ENCODE data around the gene GKAP1. TPM values are rescaled to one million over a fixed set of nuclear protein-coding genes. Genes with fewer than 3 reads are reported as not detected.
"Not testable (repeated sequence)": the region's sequence is repeated elsewhere in the genome, so short reads cannot be mapped to it uniquely, and the experiment has no call there.

Gene GKAP1
- total and polyA plus RNA-seq, 5 donors from 2014 or later, result 1.6 to 6.7 (median 4.2) TPM

GRCh38 chr9:83772860-83773259, 44.7 kb downstream of the GKAP1 start:
- H3K27ac ChIP-seq (ENCODE audit: insufficient read depth, low read length, poor library complexity, severe bottlenecking), result no peak overlapping the region
- Mint-ChIP-seq H3K27ac (peak overlapping the region in 1 of 3 donors; percentile 2), H3K9me3 (no peaks in the 10 kb centered on the region), H3K4me3 (no peak overlapping the region), H3K27me3 (no peaks in the 10 kb centered on the region), H3K36me3 (peaks cover 13% of the 10 kb centered on the region), H3K4me1 (peaks cover 0 to 5% (median 0%) of the 10 kb centered on the region in 4 donors)
- DNase-seq, result no peak
- no peak overlapping the region for H3K4me3 ChIP-seq (ENCODE audit: low read depth, low read length)
- H3K4me1 ChIP-seq (ENCODE audit: control insufficient read depth, insufficient read depth, low read length, poor library complexity, severe bottlenecking), result no peaks in the 10 kb centered on the region
- H3K9me3 ChIP-seq (ENCODE audit: control insufficient read depth in 2 of 2, low read length in 2 of 2), result no peaks in the 10 kb centered on the region
- H3K36me3 ChIP-seq (ENCODE audit: control insufficient read depth, insufficient read depth, low read length), result no peaks in the 10 kb centered on the region
- no peaks in the 10 kb centered on the region for H3K27me3 ChIP-seq (ENCODE audit: control insufficient read depth, insufficient read depth, low read length)
- ATAC-seq (ENCODE audit: low read depth in 2 of 2), result no peak

DNA sequence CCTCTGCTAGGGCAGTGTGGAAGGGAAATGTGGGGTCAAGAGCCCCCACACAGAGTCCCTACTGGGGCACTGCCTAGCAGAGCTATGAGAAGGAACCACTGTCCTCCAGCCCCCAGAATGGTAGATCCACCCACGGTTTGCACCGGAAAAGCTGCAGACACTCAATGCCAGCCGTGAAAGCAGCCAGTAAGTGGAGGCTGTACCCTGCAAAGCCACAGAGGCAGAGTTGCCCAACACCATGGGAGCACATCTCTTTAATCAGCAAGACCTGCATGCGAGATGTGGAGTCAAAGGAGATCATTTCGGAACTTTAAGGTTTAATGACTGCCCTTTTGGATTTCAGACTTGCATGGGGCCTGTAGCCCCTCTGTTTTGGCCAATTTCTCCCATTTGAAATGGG, 52.2 kb downstream of the GKAP1 start:
- H3K4me3 Mint-ChIP-seq, result no peak overlapping the region
- no peak for ATAC-seq (ENCODE audit: low read depth in 2 of 2)
- no peak overlapping the region for H3K27ac ChIP-seq (ENCODE audit: insufficient read depth, low read length, poor library complexity, severe bottlenecking)

GRCh38 chr9:83754383-83754977, 63.1 kb downstream of the GKAP1 start:
- Mint-ChIP-seq H3K9me3 (no peaks in the 10 kb centered on the region), H3K27me3 (peaks cover 4% of the 10 kb centered on the region), H3K4me1 (peaks cover 0 to 2% (median 0%) of the 10 kb centered on the region in 4 donors), H3K27ac (no peak overlapping the region), H3K36me3 (peaks cover 25% of the 10 kb centered on the region), H3K4me3 (no peak overlapping the region)
- ATAC-seq (ENCODE audit: low read depth in 2 of 2), result no peak
- DNase-seq, result no peak
- no peak overlapping the region for H3K4me3 ChIP-seq (ENCODE audit: low read depth, low read length)
- no peaks in the 10 kb centered on the region for H3K4me1 ChIP-seq (ENCODE audit: control insufficient read depth, insufficient read depth, low read length, poor library complexity, severe bottlenecking)
- H3K9me3 ChIP-seq (ENCODE audit: control insufficient read depth in 2 of 2, low read length in 2 of 2), result no peaks in the 10 kb centered on the region
- H3K27ac ChIP-seq (ENCODE audit: insufficient read depth, low read length, poor library complexity, severe bottlenecking), result no peak overlapping the region
- peaks cover 2% of the 10 kb centered on the region for H3K36me3 ChIP-seq (ENCODE audit: control insufficient read depth, insufficient read depth, low read length)
- no peaks in the 10 kb centered on the region for H3K27me3 ChIP-seq (ENCODE audit: control insufficient read depth, insufficient read depth, low read length)

More for the DNA sequence above, 52.2 kb downstream of the GKAP1 start:
- Histone ChIP-seq H3K9me3 (ENCODE audit: control insufficient read depth in 2 of 2, low read length in 2 of 2) (peaks cover 0 to 3% of the 10 kb centered on the region in 2 experiments), H3K36me3 (ENCODE audit: control insufficient read depth, insufficient read depth, low read length) (no peaks in the 10 kb centered on the region), H3K27me3 (ENCODE audit: control insufficient read depth, insufficient read depth, low read length) (no peaks in the 10 kb centered on the region), H3K4me3 (ENCODE audit: low read depth, low read length) (no peak overlapping the region), H3K4me1 (ENCODE audit: control insufficient read depth, insufficient read depth, low read length, poor library complexity, severe bottlenecking) (no peaks in the 10 kb centered on the region)
- DNase-seq, result no peak
- Mint-ChIP-seq H3K4me1 (no peaks in the 10 kb centered on the region), H3K36me3 (peaks cover 37% of the 10 kb centered on the region), H3K27ac (no peak overlapping the region), H3K27me3 (no peaks in the 10 kb centered on the region), H3K9me3 (peaks cover 0 to 20% (median 4%) of the 10 kb centered on the region in 7 donors)

DNA sequence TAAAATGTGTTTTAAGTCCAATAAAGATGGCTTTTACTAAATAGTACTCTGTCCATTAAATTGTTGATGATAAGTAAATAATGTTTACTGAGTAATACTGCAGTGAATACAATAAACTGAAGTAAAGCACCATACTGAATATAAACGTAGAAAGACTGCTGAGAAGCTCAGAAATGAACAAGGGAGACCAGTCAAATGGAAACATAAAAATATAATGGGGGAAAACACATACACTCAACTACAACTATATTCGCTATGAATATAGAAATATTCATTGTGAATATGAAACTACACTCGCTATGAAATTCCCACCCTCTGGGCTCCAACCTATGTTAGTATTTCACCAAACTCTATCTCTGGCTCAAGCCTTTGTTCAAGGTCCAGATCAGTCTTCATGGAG, 67.9 kb downstream of the GKAP1 start:
- peaks cover 21% of the 10 kb centered on the region for H3K36me3 Mint-ChIP-seq
- ATAC-seq (ENCODE audit: low read depth in 2 of 2) (no peak), DNase-seq (no peak)
- no peaks in the 10 kb centered on the region for H3K36me3 ChIP-seq (ENCODE audit: control insufficient read depth, insufficient read depth, low read length)
- no peaks in the 10 kb centered on the region for H3K9me3 ChIP-seq (ENCODE audit: control insufficient read depth in 2 of 2, low read length in 2 of 2)
- no peaks in the 10 kb centered on the region for H3K4me1 ChIP-seq (ENCODE audit: control insufficient read depth, insufficient read depth, low read length, poor library complexity, severe bottlenecking)
- H3K27me3 Mint-ChIP-seq, result no peaks in the 10 kb centered on the region
- H3K4me1 Mint-ChIP-seq, result peaks cover 0 to 2% (median under 1%) of the 10 kb centered on the region in 4 donors
- H3K4me3 Mint-ChIP-seq, result no peak overlapping the region
- no peaks in the 10 kb centered on the region for H3K27me3 ChIP-seq (ENCODE audit: control insufficient read depth, insufficient read depth, low read length)
- no peak overlapping the region for H3K4me3 ChIP-seq (ENCODE audit: low read depth, low read length)
- no peak overlapping the region for H3K27ac Mint-ChIP-seq
- H3K9me3 Mint-ChIP-seq, result no peaks in the 10 kb centered on the region
- H3K27ac ChIP-seq (ENCODE audit: insufficient read depth, low read length, poor library complexity, severe bottlenecking), result no peak overlapping the region

DNA sequence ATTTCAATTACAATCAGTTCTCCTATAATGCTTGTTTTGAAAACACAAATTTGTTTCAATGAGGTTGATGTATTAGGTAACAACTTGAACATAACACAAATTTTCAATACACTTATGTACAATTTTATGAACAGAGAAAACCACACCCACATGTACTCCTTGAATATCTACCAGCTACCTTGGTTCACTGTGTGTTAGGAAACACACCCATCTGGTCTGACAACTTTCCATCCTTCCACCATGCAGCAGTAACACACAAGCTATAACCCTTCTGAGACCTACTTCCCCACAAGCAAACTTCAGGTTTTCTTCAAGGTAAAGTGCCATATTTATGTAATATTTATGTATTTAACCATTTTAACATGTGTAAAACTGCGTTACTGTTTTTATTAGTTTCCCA, 73.4 kb downstream of the GKAP1 start:
- ATAC-seq (ENCODE audit: low read depth in 2 of 2) (no peak), DNase-seq (no peak)
- no peak overlapping the region for H3K4me3 Mint-ChIP-seq
- Histone ChIP-seq H3K27me3 (ENCODE audit: control insufficient read depth, insufficient read depth, low read length) (no peaks in the 10 kb centered on the region), H3K4me1 (ENCODE audit: control insufficient read depth, insufficient read depth, low read length, poor library complexity, severe bottlenecking) (no peaks in the 10 kb centered on the region), H3K36me3 (ENCODE audit: control insufficient read depth, insufficient read depth, low read length) (no peaks in the 10 kb centered on the region), H3K4me3 (ENCODE audit: low read depth, low read length) (no peak overlapping the region), H3K9me3 (ENCODE audit: control insufficient read depth in 2 of 2, low read length in 2 of 2) (no peaks in the 10 kb centered on the region), H3K27ac (ENCODE audit: insufficient read depth, low read length, poor library complexity, severe bottlenecking) (no peak overlapping the region)
- no peaks in the 10 kb centered on the region for H3K27me3 Mint-ChIP-seq
- peaks cover 12% of the 10 kb centered on the region for H3K36me3 Mint-ChIP-seq
- H3K9me3 Mint-ChIP-seq, result no peaks in the 10 kb centered on the region
- peaks cover 0 to 2% (median 0%) of the 10 kb centered on the region in 4 donors for H3K4me1 Mint-ChIP-seq
- no peak overlapping the region for H3K27ac Mint-ChIP-seq

DNA sequence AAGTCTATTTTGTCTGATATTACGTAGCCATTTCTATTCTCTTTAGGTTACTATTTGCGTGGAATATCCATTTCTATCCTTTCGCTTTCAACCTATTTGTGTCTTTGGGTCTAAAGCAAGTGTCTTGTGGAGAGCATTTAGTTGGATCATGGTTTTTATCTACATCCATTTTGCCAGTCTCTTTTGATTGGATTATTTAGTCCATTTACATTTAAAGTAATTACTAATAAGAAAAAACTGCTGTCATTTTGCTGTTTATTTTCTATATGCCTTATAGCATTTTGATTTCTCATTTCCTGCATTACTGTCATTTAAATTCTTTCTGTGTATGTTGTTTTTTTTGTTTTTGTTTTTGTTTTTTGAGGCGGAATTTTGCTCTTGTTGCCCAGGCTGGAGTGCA, 83.8 kb downstream of the GKAP1 start:
- Mint-ChIP-seq H3K27ac (no peak overlapping the region), H3K4me3 (no peak overlapping the region), H3K9me3 (peaks cover 0 to 4% (median 2%) of the 10 kb centered on the region in 7 donors), H3K27me3 (peaks cover 4% of the 10 kb centered on the region), H3K4me1 (no peaks in the 10 kb centered on the region), H3K36me3 (peaks cover 8% of the 10 kb centered on the region)
- no peaks in the 10 kb centered on the region for H3K4me1 ChIP-seq (ENCODE audit: control insufficient read depth, insufficient read depth, low read length, poor library complexity, severe bottlenecking)
- H3K4me3 ChIP-seq (ENCODE audit: low read depth, low read length), result no peak overlapping the region
- no peaks in the 10 kb centered on the region for H3K36me3 ChIP-seq (ENCODE audit: control insufficient read depth, insufficient read depth, low read length)
- H3K9me3 ChIP-seq (ENCODE audit: control insufficient read depth in 2 of 2, low read length in 2 of 2), result no peaks in the 10 kb centered on the region
- DNase-seq, result no peak
- H3K27ac ChIP-seq (ENCODE audit: insufficient read depth, low read length, poor library complexity, severe bottlenecking), result no peak overlapping the region
- H3K27me3 ChIP-seq (ENCODE audit: control insufficient read depth, insufficient read depth, low read length), result no peaks in the 10 kb centered on the region
- no peak for ATAC-seq (ENCODE audit: low read depth in 2 of 2)

- H3K27ac Mint-ChIP-seq; H3K4me3 Mint-ChIP-seq; H3K4me1 Mint-ChIP-seq; H3K9me3 Mint-ChIP-seq; ATAC-seq (ENCODE audit: low read depth in 2 of 2); H3K4me3 ChIP-seq (ENCODE audit: low read depth, low read length); H3K36me3 Mint-ChIP-seq; H3K27me3 Mint-ChIP-seq; H3K9me3 ChIP-seq (ENCODE audit: control insufficient read depth in 2 of 2, low read length in 2 of 2); H3K27me3 ChIP-seq (ENCODE audit: control insufficient read depth, insufficient read depth, low read length); H3K36me3 ChIP-seq (ENCODE audit: control insufficient read depth, insufficient read depth, low read length); H3K27ac ChIP-seq (ENCODE audit: insufficient read depth, low read length, poor library complexity, severe bottlenecking); H3K4me1 ChIP-seq (ENCODE audit: control insufficient read depth, insufficient read depth, low read length, poor library complexity, severe bottlenecking); DNase-seq: not testable (repeated sequence)
Observed at GRCh38 chr9:83728591-83729368, 88.8 kb downstream of the GKAP1 start.

- H3K4me1 Mint-ChIP-seq, result no peaks in the 10 kb centered on the region
- no peaks in the 10 kb centered on the region for H3K4me1 ChIP-seq (ENCODE audit: control insufficient read depth, insufficient read depth, low read length, poor library complexity, severe bottlenecking)
- no peak overlapping the region for H3K4me3 ChIP-seq (ENCODE audit: low read depth, low read length)
- H3K27me3 Mint-ChIP-seq, result peaks cover 4% of the 10 kb centered on the region
- H3K9me3 Mint-ChIP-seq, result no peaks in the 10 kb centered on the region
- ATAC-seq (ENCODE audit: low read depth in 2 of 2), result no peak
- H3K27me3 ChIP-seq (ENCODE audit: control insufficient read depth, insufficient read depth, low read length), result peaks cover 6% of the 10 kb centered on the region
- peaks cover 4% of the 10 kb centered on the region for H3K36me3 Mint-ChIP-seq
- no peak overlapping the region for H3K27ac ChIP-seq (ENCODE audit: insufficient read depth, low read length, poor library complexity, severe bottlenecking)
- H3K9me3 ChIP-seq (ENCODE audit: control insufficient read depth in 2 of 2, low read length in 2 of 2), result no peaks in the 10 kb centered on the region
- H3K27ac Mint-ChIP-seq, result no peak overlapping the region
- no peak overlapping the region for H3K4me3 Mint-ChIP-seq
- no peaks in the 10 kb centered on the region for H3K36me3 ChIP-seq (ENCODE audit: control insufficient read depth, insufficient read depth, low read length)
- no peak for DNase-seq
Observed at GRCh38 chr9:83724436-83724835, 93.1 kb downstream of the GKAP1 start.

Data from CD4-positive, CD25-positive, alpha-beta regulatory T cell (primary cell).